ENCODE data around the gene PPP4R1.

GRCh38 chr18:9521770-9522169, 92.6 kb downstream of the PPP4R1 start:
- no peak for TF ChIP-seq CTCF (conservative IDR thresholded peaks at IDR 0.05; ENCODE audit: low read length)
- no peak for TF ChIP-seq EZH2phosphoT487 (IDR thresholded peaks at IDR 0.05; ENCODE audit: borderline replicate concordance)

Data from Loucy (cell line).